GM12872 (cell line): ENCODE measurements around the gene TRIM71.

Experiments used
- TF ChIP-seq, protein P1 (sequence below): IDR thresholded peaks from 3 replicates; pipeline ENCODE4 v1.5.1; 2011; ENCODE audit warnings: low read depth, mild to moderate bottlenecking, low read length, moderate library complexity; ENCODE audit not compliant: insufficient read depth

Gene TRIM71

DNA sequence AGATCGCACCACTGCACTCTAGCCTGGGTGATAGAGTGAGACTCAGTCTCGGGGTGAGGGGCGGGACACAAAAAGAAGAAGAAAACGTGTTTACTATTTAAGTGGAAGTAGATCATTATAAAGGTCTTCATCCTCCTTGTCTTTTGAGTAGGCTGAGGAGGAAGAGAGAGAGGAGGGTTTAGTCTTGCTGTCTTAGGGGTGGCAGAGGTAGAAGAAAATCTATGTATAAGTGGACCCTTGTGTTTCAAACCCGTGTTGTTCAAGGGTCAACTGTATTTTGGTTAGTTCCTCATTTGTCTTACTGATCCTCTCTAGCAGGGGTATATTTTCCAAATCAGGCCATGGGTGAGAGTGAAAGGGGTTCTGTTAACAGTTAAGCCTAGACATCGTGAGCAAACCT lies 40.1 kb downstream of the TRIM71 start:
- TF ChIP-seq, protein P1, sequence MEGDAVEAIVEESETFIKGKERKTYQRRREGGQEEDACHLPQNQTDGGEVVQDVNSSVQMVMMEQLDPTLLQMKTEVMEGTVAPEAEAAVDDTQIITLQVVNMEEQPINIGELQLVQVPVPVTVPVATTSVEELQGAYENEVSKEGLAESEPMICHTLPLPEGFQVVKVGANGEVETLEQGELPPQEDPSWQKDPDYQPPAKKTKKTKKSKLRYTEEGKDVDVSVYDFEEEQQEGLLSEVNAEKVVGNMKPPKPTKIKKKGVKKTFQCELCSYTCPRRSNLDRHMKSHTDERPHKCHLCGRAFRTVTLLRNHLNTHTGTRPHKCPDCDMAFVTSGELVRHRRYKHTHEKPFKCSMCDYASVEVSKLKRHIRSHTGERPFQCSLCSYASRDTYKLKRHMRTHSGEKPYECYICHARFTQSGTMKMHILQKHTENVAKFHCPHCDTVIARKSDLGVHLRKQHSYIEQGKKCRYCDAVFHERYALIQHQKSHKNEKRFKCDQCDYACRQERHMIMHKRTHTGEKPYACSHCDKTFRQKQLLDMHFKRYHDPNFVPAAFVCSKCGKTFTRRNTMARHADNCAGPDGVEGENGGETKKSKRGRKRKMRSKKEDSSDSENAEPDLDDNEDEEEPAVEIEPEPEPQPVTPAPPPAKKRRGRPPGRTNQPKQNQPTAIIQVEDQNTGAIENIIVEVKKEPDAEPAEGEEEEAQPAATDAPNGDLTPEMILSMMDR = no peak

- TF ChIP-seq, protein P1 = no peak
These were observed 41.9 kb downstream of the TRIM71 start for GRCh38 chr3:32859604-32860237.

DNA sequence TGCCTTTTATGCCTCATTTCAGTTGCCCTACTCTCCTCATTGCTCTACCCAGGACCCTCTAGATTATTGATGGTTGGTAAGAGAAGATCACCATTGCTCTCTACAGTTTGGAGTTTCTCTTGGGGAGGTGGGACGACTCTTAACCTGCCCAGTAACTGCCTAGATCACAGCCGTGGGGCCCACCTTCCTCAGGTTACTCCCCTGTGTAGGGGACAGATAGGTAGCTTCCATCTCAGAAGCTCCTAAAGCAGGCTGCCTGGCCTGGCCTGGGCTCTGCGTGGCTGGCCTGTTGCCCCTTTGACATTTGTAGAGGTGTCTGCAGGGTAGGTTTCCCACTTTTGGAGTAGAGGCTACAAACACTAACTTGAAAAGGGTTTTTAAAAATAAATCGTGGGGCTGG lies 42.7 kb downstream of the TRIM71 start:
- TF ChIP-seq, protein P1 = no peak

DNA sequence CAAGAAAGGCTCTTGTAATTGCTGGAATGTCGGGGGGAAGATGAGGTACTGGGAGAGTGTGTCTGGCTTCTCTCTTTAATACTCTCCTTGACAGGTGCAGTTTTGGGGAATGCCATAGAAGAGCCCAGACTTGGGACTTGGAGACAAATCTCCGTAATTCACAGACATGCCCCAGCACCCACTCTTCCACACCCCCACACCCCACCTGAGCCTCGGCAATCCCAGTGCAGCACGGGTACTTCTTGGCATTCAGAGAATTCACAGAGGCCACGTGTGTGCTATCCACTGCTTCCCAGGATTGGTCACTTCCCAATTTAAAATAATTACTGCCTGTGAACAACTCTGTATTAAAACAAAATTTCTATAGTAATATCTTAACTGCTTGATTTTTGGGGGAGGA lies 43.9 kb downstream of the TRIM71 start:
- TF ChIP-seq, protein P1 = no peak

GRCh38 chr3:32862247-32862935 lies 44.6 kb downstream of the TRIM71 start:
- TF ChIP-seq, protein P1 = no peak

DNA sequence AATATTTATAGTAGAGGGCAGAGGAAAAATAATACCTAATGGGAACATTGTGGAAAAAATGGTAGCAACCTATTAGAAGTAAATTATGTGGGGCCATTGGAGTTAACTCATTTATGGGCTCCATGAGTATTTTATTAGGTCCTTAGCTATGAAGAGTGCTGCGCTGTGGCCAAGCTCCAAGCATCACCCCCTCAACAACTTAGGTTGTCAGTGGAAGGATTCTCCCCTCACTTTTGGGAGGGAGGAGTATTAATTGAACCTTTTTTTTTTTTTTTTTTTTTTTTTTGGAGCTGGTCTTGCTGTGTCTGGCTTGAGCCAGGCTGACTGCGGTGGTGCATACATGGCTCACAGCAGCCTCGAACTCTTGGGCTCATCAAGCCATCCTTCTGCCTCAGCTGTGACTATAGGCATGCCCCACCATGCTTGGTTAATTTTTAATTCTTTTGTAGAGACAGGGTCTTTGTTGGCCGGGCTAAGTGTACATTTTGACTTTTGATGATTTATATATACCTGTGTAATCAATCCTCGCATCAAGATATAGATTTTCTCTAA lies 45.2 kb downstream of the TRIM71 start:
- TF ChIP-seq, protein P1 = no peak

GRCh38 chr3:32865383-32865782 lies 47.6 kb downstream of the TRIM71 start:
- TF ChIP-seq, protein P1 = no peak
